ENCODE measurements around the gene ADI1. TPM values are rescaled to one million over a fixed set of nuclear protein-coding genes. Genes with fewer than 3 reads are reported as not detected.
"Not testable (repeated sequence)": the region's sequence is repeated elsewhere in the genome, so short reads cannot be mapped to it uniquely, and the experiment has no call there.

ADI1 gene
- total RNA-seq, 4 donors from 2014 or later = 40.2 to 98.6 (median 92.3) TPM

DNA sequence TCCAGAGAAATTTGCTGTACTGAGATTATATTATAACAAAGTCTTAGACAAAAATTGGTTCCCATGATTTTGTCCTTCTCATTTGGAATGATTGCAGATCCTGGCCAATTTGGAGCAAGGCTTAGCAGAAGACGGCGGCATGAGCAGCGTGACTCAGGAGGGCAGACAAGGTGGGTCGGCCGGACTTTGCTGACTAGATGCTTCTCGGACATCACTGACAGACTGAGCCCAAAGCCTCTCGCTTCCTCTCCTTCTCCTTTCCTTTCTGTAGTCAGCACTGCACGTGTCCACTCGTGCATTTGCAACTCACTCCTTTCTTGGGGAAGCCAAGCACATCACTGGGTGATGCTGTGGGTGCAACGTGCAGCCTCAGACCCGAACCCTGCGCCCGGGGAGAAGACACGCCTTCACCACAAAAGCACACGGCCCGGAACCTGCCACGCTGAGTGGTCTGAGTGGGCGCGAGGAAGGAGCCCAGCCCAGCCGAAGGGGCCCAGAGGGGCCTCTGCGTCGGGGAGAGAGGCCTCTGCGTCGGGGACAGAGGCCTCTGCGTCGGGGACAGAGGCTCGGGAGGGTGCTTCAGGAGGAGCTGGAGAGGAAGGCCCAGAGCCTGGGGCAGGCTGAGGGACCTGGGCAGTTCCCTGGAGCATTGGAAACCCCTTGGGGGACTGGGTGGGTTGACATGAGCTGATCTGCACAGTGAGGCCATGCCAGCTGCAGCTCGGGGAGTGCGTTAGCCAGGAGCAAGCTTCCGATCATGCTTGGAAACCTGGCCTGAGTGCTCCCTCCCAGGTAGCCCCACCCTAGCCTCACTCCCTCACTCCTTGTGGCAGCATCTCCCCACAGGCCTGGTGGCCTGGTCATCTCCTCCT is 61.6 kb downstream of the ADI1 start:
- ATAC-seq (no peak), DNase-seq (no peak)
- Histone ChIP-seq H3K36me3 (peaks cover 0 to 16% of the 10 kb centered on the region in 2 donors), H3K27me3 (no peaks in the 10 kb centered on the region), H3K4me3 (no peak overlapping the region), H3K4me1 (peaks cover 31 to 33% of the 10 kb centered on the region in 2 donors), H3K27ac (no peak overlapping the region), H3K9me3 (no peaks in the 10 kb centered on the region)
- intact Hi-C loops (cut with DNase I; ENCODE audit: low total_unique reads) = no loop called here
- no peak for TF ChIP-seq POLR2A (IDR thresholded peaks at IDR 0.05)
- no peak for TF ChIP-seq CTCF (IDR thresholded peaks at IDR 0.05 in 4 of 5, conservative IDR thresholded peaks at IDR 0.05 in 1 of 5)
- in situ Hi-C loops (cut with MboI; ENCODE audit: low sequenced_read_pairs in 4 of 4) = no loop called here

GRCh38 chr2:3456125-3456524 is 63.2 kb downstream of the ADI1 start:
- intact Hi-C loops (cut with DNase I; ENCODE audit: low total_unique reads) = no loop called here
- peaks cover 0 to 16% of the 10 kb centered on the region in 2 donors for H3K36me3 ChIP-seq
- peaks cover 22 to 25% of the 10 kb centered on the region in 2 donors for H3K4me1 ChIP-seq

DNA sequence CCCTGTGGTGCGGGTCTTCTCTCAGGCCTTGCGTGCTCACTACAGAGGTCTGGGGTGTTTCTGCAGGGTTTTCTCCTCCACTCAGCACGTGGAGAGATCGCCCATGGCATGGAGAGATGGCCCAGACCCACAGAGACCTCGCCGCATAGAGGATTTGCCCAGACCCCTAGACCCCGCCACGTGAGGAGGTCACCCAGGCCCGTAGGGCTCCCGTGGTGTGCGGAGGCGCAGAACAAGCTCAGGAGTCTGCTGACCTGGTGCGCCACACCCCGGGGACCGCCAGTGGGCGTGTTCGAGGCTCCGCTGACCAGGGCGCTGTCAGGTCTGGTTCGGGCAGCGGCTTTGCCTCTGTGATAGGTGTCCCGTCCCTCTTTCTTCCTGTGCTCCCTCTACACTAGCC is 64.5 kb downstream of the ADI1 start:
- no peaks in the 10 kb centered on the region for H3K27me3 ChIP-seq
- ATAC-seq (no peak), DNase-seq (no peak)
- TF ChIP-seq POLR2A (IDR thresholded peaks at IDR 0.05) (no peak), CTCF (IDR thresholded peaks at IDR 0.05 in 4 of 5, conservative IDR thresholded peaks at IDR 0.05 in 1 of 5) (no peak)
- peaks cover 0 to 16% of the 10 kb centered on the region in 2 donors for H3K36me3 ChIP-seq
- no peak overlapping the region for H3K4me3 ChIP-seq
- intact Hi-C loops (cut with DNase I; ENCODE audit: low total_unique reads) = no loop called here
- no peaks in the 10 kb centered on the region for H3K9me3 ChIP-seq
- H3K27ac ChIP-seq = no peak overlapping the region
- peaks cover 8 to 12% of the 10 kb centered on the region in 2 donors for H3K4me1 ChIP-seq
- in situ Hi-C loops (cut with MboI; ENCODE audit: low sequenced_read_pairs in 4 of 4) = no loop called here

More at GRCh38 chr2:3456125-3456524, 63.2 kb downstream of the ADI1 start:
- H3K9me3 ChIP-seq = no peaks in the 10 kb centered on the region
- in situ Hi-C loops (cut with MboI; ENCODE audit: low sequenced_read_pairs in 4 of 4) = no loop called here
- H3K4me3 ChIP-seq = no peak overlapping the region
- H3K27me3 ChIP-seq = no peaks in the 10 kb centered on the region
- TF ChIP-seq POLR2A (IDR thresholded peaks at IDR 0.05) (no peak), CTCF (IDR thresholded peaks at IDR 0.05 in 4 of 5, conservative IDR thresholded peaks at IDR 0.05 in 1 of 5) (no peak)
- ATAC-seq = no peak
- H3K27ac ChIP-seq = no peak overlapping the region
- DNase-seq = no peak

DNA sequence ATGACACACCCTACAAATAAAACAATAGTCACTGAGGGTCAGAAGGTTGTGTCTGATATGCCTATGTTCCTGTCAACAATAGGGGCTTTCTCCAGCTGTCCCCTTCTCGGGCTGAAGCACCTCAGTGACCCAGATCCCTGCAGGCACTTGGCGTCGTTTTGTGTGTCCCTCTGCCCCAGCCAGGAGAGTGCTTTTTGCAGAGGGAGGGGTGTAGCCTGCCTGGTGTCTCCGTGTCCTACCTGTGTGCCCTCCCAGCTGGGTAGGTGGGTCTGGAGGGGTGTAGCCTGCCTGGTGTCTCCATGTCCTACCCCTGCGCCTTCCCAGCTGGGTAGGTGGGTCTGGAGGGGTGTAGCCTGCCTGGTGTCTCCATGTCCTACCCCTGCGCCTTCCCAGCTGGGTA is 65.3 kb downstream of the ADI1 start:
- DNase-seq; H3K27me3 ChIP-seq; in situ Hi-C loops (cut with MboI; ENCODE audit: low sequenced_read_pairs in 4 of 4); ATAC-seq; H3K9me3 ChIP-seq; H3K27ac ChIP-seq; H3K4me3 ChIP-seq; H3K4me1 ChIP-seq; intact Hi-C loops (cut with DNase I; ENCODE audit: low total_unique reads): not testable (repeated sequence)
- H3K36me3 ChIP-seq = peaks cover 0 to 16% of the 10 kb centered on the region in 2 donors

DNA sequence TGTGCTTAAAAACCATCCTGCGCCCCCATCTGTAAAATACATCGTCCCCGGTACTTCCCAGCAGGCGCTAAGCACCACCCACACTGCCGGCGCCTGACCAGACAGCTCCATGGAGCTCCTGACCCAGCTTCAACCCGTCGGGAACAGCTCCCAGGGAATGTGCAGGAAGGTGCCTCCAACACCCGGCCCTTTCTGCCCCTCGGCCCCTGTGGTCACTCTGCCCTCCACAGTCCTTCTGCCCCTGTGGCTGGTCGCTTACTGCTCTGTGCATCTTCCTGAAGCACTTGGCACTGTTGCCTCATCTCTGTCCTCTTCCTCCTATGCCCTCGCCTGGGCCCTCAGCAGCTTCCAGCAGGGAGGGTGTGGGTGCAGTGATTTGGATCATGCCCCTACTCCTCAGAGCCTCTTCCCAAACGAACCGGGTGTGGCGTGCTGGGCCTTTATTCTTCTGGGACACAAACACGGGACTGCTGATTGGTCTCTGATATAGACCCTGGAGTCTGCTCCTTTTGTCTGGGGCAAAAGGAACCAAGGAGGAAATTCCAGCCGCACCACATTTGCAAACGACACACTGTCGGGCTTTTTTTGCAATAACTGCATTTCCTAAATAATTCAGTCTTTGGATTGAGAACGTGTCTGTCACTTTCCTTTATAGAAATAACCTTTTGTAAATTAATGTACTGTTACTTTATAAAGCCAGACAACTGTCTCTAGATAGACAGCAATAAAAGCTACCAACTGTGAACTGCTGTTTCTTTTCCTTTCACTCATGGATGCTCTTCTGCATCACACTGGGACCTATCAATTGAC is 65.9 kb downstream of the ADI1 start:
- in situ Hi-C loops (cut with MboI; ENCODE audit: low sequenced_read_pairs in 4 of 4) (no loop called here), intact Hi-C loops (cut with DNase I; ENCODE audit: low total_unique reads) (no loop called here)
- H3K4me3 ChIP-seq = no peak overlapping the region
- H3K27me3 ChIP-seq = no peaks in the 10 kb centered on the region
- TF ChIP-seq CTCF (IDR thresholded peaks at IDR 0.05 in 4 of 5, conservative IDR thresholded peaks at IDR 0.05 in 1 of 5) (no peak), POLR2A (IDR thresholded peaks at IDR 0.05) (no peak)
- peaks cover 0 to 14% of the 10 kb centered on the region in 2 donors for H3K36me3 ChIP-seq
- no peaks in the 10 kb centered on the region for H3K9me3 ChIP-seq
- peak in 1 of 2 donors; percentile 15 for ATAC-seq
- no peak for DNase-seq
- peak overlapping the region in 1 of 4 donors; percentile 21 for H3K27ac ChIP-seq
- H3K4me1 ChIP-seq = no peaks in the 10 kb centered on the region
